HepG2 (cell line): Measurements from ENCODE around the gene PCGF3. TPM values are rescaled to one million over a fixed set of nuclear protein-coding genes. Genes with fewer than 3 reads are reported as not detected.
A peak's percentile ranks its signal among the peaks of the same experiment; 100 is the strongest.

Experiments
- ASH2L ChIP-seq: fragments of 300-600, 200-600 bp; sonication (generic); IDR thresholded peaks from 2 replicates; pipeline ENCODE4 v1.7.0; 2017; ENCODE audit warnings: low read depth, mild to moderate bottlenecking, moderate library complexity, mixed read lengths, low read length; ENCODE audit not compliant: insufficient read length
- ATM ChIP-seq: fragments of 450-650 bp; IDR thresholded peaks from 2 replicates; pipeline ENCODE4 v1.7.1; 2017; ENCODE audit warnings: mild to moderate bottlenecking, borderline replicate concordance
- CBX1 ChIP-seq: IDR thresholded peaks from one replicate; pipeline ENCODE4 v1.6.1; 2016; ENCODE audit warnings: antibody characterized with exemption, low read depth
- CCAR2 ChIP-seq: fragments of 200-400 bp; formaldehyde crosslinking; optimal IDR thresholded peaks from 2 replicates; pipeline ENCODE3; 2018; ENCODE audit warnings: low read depth, mild to moderate bottlenecking, low read length, moderate library complexity
- DDIT3 ChIP-seq: sonication (generic); formaldehyde crosslinking; IDR thresholded peaks from 2 replicates; pipeline ENCODE4 v1.4.0; 2020; ENCODE audit warnings: mild to moderate bottlenecking, missing genetic modification reagents
- E2F5 ChIP-seq: sonication (generic); formaldehyde crosslinking; conservative IDR thresholded peaks from 2 replicates; pipeline ENCODE4 v1.4.0; 2020; ENCODE audit warnings: missing genetic modification reagents
- FOXO1 ChIP-seq: sonication (generic); formaldehyde crosslinking; IDR thresholded peaks from 2 replicates; pipeline ENCODE4 v1.4.0; 2020; ENCODE audit warnings: missing genetic modification reagents
- MTA3 ChIP-seq: sonication (generic); formaldehyde crosslinking; IDR thresholded peaks from 2 replicates; pipeline ENCODE4 v1.4.0; 2020; ENCODE audit warnings: missing genetic modification reagents
- MTERF4 ChIP-seq: sonication (generic); formaldehyde crosslinking; IDR thresholded peaks from 2 replicates; pipeline ENCODE4 v1.8.0; 2023; ENCODE audit warnings: mild to moderate bottlenecking, missing genetic modification reagents
- NFYB ChIP-seq: sonication (generic); formaldehyde crosslinking; IDR thresholded peaks from 2 replicates; pipeline ENCODE4 v1.4.0; 2020; ENCODE audit warnings: missing genetic modification reagents
- POLR2G ChIP-seq: fragments of 200-400 bp; formaldehyde crosslinking; IDR thresholded peaks from 2 replicates; pipeline ENCODE4 v1.6.1; 2018; ENCODE audit warnings: mild to moderate bottlenecking, low read depth, low read length, moderate library complexity
- PTBP1 ChIP-seq: fragments of 200-400 bp; formaldehyde crosslinking; IDR thresholded peaks from 2 replicates; pipeline ENCODE4 v1.6.1; 2018; ENCODE audit warnings: low read length, low read depth; ENCODE audit not compliant: poor library complexity, severe bottlenecking
- RAD21 ChIP-seq: fragments of 450-650 bp; formaldehyde crosslinking; IDR thresholded peaks from 2 replicates; pipeline ENCODE4 v1.5.0; 2020; ENCODE audit warnings: mild to moderate bottlenecking
- RBM39 ChIP-seq: fragments of 200-400 bp; formaldehyde crosslinking; IDR thresholded peaks from one replicate; pipeline ENCODE4 v1.6.1; 2018; ENCODE audit warnings: antibody characterized with exemption, mild to moderate bottlenecking, low read depth, low read length; ENCODE audit not compliant: poor library complexity, severe bottlenecking
- U2AF2 ChIP-seq: fragments of 200-400 bp; formaldehyde crosslinking; IDR thresholded peaks from 2 replicates; pipeline ENCODE4 v1.6.1; 2017; ENCODE audit warnings: low read depth, mild to moderate bottlenecking, low read length
- ZIK1 ChIP-seq: sonication (generic); formaldehyde crosslinking; IDR thresholded peaks from 2 replicates; pipeline ENCODE4 v1.5.0; 2020; ENCODE audit warnings: mild to moderate bottlenecking, low read depth, missing genetic modification reagents, borderline replicate concordance
- ZNF124 ChIP-seq: sonication (generic); formaldehyde crosslinking; IDR thresholded peaks from 2 replicates; pipeline ENCODE4 v1.4.0; 2020; ENCODE audit warnings: missing genetic modification reagents
- ZNF296 ChIP-seq: sonication (generic); formaldehyde crosslinking; conservative IDR thresholded peaks from 2 replicates; pipeline ENCODE4 v1.5.0; 2020; ENCODE audit warnings: mild to moderate bottlenecking, missing genetic modification reagents
- ZNF326 ChIP-seq: sonication (generic); formaldehyde crosslinking; IDR thresholded peaks from 2 replicates; pipeline ENCODE4 v1.4.0; 2020; ENCODE audit warnings: missing genetic modification reagents, borderline replicate concordance
- ZNF660 ChIP-seq: sonication (generic); formaldehyde crosslinking; IDR thresholded peaks from 2 replicates; pipeline ENCODE4 v1.5.1; 2020; ENCODE audit warnings: mild to moderate bottlenecking, low read depth, missing genetic modification reagents, borderline replicate concordance
- ZNF740 ChIP-seq: sonication (generic); formaldehyde crosslinking; IDR thresholded peaks from 2 replicates; pipeline ENCODE4 v1.4.0; 2020; ENCODE audit warnings: missing genetic modification reagents
- polyA plus RNA-seq, 8 experiments: library from polyadenylated mRNA; depleted of rRNA in 3 of 8; stranded (reverse) in 7 of 8; unstranded in 1 of 8; fragments of >200 nt; fragmentation: Illumina TruSeq in 4 of 8; extraction: Trizol in 4 of 8; gene quantifications; 2 replicates each; pipeline versions ENCODE4 v1.2.1 to v1.2.3, GENCODE V29; 2011 to 2016; ENCODE audit warnings: low read depth in 4 of 8, missing spikeins in 1 of 8, mixed read lengths in 1 of 8; ENCODE audit not compliant: insufficient read depth in 1 of 8
- total RNA-seq, 5 experiments: library from RNA; depleted of rRNA; stranded (reverse); fragments of >200 nt; fragmentation: Illumina TruSeq; extraction: Trizol; gene quantifications; 2 replicates each; pipeline ENCODE4 v1.2.3, GENCODE V29; 2016; ENCODE audit warnings: low read depth in 1 of 5
- TF ChIP-seq, protein P1 (sequence below): IDR thresholded peaks from 2 replicates; pipeline ENCODE4 v1.6.1; 2016
- TF ChIP-seq, protein P2 (sequence below): sonication (generic); formaldehyde crosslinking; IDR thresholded peaks from 2 replicates; pipeline ENCODE4 v1.8.0; 2022; ENCODE audit warnings: mild to moderate bottlenecking, missing genetic modification reagents, borderline replicate concordance

PCGF3 gene
- total and polyA plus RNA-seq, 2 of the 13 experiments (the other 11 are each of a cell fraction or from before 2014, with no cell fraction given), result 28.6 to 66.2 TPM

- TF ChIP-seq RBM39 (peak; percentile 61), CBX1 (no peak), ZNF740 (no peak), U2AF2 (no peak), ZNF326 (CRISPR knock-in tag) (no peak), PTBP1 (peak; percentile 52), E2F5 (CRISPR knock-in tag) (no peak), ASH2L (no peak), CCAR2 (no peak), ATM (no peak), FOXO1 (CRISPR knock-in tag) (no peak; the same call in 1 of the 2 replicates), ZIK1 (CRISPR knock-in tag) (peak; percentile 44; the same call in 1 of the 2 replicates), ZNF660 (CRISPR knock-in tag) (no peak), NFYB (CRISPR knock-in tag) (no peak), ZNF124 (CRISPR knock-in tag) (no peak), RAD21 (no peak), MTERF4 (0 out of 2 replicates have a peak, but pooled peaks have one; percentile 45), POLR2G (peak; percentile 84), MTA3 (CRISPR knock-in tag) (no peak), ZNF296 (CRISPR knock-in tag) (no peak), DDIT3 (no peak)
- TF ChIP-seq, protein P1, sequence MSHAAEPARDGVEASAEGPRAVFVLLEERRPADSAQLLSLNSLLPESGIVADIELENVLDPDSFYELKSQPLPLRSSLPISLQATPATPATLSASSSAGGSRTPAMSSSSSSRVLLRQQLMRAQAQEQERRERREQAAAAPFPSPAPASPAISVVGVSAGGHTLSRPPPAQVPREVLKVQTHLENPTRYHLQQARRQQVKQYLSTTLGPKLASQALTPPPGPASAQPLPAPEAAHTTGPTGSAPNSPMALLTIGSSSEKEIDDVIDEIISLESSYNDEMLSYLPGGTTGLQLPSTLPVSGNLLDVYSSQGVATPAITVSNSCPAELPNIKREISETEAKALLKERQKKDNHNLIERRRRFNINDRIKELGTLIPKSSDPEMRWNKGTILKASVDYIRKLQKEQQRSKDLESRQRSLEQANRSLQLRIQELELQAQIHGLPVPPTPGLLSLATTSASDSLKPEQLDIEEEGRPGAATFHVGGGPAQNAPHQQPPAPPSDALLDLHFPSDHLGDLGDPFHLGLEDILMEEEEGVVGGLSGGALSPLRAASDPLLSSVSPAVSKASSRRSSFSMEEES (CRISPR knock-in tag), result no peak
- TF ChIP-seq, protein P2, sequence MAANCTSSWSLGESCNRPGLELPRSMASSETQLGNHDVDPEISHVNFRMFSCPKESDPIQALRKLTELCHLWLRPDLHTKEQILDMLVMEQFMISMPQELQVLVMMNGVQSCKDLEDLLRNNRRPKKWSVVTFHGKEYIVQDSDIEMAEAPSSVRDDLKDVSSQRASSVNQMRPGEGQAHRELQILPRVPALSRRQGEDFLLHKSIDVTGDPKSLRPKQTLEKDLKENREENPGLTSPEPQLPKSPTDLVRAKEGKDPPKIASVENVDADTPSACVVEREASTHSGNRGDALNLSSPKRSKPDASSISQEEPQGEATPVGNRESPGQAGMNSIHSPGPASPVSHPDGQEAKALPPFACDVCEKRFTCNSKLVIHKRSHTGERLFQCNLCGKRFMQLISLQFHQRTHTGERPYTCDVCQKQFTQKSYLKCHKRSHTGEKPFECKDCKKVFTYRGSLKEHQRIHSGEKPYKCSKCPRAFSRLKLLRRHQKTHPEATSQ (CRISPR knock-in tag), result no peak
Measured at GRCh38 chr4:687048-687970, 18.3 kb upstream of the PCGF3 start (continued).
